ENCODE data around the gene ZGLP1. TPM values are rescaled to one million over a fixed set of nuclear protein-coding genes. Genes with fewer than 3 reads are reported as not detected.

Gene ZGLP1
- total RNA-seq, 2 experiments from 2014 or later: 0.85 to 2.0 TPM

DNA sequence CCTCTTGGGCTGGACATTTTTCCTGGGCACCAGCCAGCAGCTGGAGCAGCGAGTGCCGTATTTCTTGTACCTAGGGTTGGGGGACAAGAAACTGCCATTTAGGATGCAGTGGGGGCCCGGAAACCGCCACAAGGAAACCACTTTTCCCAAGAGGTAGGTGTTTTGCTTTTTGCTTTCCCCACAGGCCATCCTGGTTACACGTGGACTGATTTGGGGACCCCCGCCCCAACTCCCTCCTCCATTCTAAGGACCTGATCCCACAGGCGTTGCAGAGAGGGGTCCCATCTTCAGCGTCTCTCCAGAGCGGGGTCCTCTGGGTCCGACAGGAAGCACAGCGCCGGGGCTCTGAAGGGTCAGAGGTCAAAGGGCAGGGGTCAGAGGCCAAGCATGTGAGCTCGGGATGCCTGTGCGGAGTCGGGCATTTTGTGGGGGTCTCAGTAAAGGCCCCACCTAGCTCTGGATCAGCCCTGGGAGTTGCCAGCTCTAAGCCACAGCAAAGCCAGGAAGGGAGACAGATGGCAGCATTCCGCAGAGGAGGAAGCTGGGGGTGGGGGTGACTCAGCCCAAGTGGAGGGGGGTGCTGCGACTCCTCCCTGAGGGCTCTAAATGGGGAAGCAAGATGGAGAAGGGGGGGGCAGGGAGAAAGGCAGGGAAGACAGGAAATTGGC lies 4.3 kb downstream of the ZGLP1 start:
- no peak overlapping the region for H3K4me3 Mint-ChIP-seq
- DNase-seq: no peak
- H3K27ac Mint-ChIP-seq: no peak overlapping the region
- H3K9me3 Mint-ChIP-seq: no peaks in the 10 kb centered on the region
- peaks cover 7% of the 10 kb centered on the region for H3K4me1 Mint-ChIP-seq (ENCODE audit: low read depth)
- no peaks in the 10 kb centered on the region for H3K36me3 Mint-ChIP-seq
- intact Hi-C loops (cut with micrococcal nuclease): no loop called here
- CTCF ChIA-PET: interaction anchor here (0.6 to 1.3 kb wide), 3 partner anchors 46 to 173 kb away, joined by 3 to 5 read pairs (median 4); no protein-coding TSS in a partner anchor
- H3K27me3 Mint-ChIP-seq: no peaks in the 10 kb centered on the region
- POLR2A ChIA-PET: interaction anchor here (1.3 kb wide), 1 partner anchor 19 kb away, joined by 4 read pairs; no protein-coding TSS in a partner anchor

DNA sequence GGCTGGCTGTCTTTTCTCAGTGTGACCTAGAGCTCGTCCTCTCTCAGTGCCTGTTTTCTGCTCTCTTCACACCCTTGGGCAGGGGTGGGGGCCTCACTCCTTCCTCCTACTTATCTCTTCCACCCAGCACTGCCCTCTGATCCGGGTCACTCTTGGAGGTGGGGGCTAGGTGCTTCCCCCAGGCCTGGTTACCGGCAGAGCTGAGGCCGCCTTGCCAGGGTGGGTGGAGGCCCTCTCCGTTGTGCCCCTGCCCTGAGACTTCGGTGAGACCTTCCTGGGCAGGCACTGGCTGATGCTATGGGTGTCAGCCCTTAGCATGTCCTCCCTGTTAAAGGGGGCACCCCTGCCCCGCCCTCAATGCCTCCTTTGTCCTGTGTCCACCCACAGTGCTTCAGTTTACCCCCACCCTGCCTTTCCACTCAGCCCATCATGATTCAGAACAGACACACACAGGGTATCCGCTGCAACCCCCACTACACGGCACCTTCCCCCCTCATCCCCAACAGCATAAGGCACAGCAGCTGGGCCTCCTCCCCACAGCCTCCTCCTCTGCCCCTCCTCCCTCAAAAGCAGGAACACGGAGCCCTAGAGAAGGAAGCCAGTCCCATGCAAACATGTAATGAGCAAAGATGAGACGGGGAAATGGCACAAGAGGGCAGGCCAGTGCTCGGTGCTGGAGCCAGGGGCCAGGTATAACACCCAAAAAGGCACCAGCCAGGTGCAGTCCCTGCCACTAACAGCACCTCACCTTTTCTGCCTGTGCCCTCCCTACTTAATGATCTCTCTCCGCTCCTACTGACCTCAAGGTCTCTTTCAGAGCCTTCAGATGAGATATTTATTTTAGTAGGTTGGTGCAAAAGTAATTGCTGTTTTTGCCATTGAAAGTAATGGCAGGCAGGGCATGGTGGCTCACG lies 9.8 kb downstream of the ZGLP1 start:
- peaks cover 14% of the 10 kb centered on the region for H3K4me1 Mint-ChIP-seq (ENCODE audit: low read depth)
- intact Hi-C loops (cut with micrococcal nuclease): no loop called here
- H3K4me3 Mint-ChIP-seq: no peak overlapping the region
- H3K9me3 Mint-ChIP-seq: no peaks in the 10 kb centered on the region
- ChIA-PET POLR2A (no interaction called here), CTCF (interaction anchor here (1.2 kb wide), 1 partner anchor 12 kb away, joined by 5 read pairs; no protein-coding TSS in a partner anchor)
- DNase-seq: no peak
- H3K27ac Mint-ChIP-seq: no peak overlapping the region
- peaks cover 13% of the 10 kb centered on the region for H3K27me3 Mint-ChIP-seq
- no peaks in the 10 kb centered on the region for H3K36me3 Mint-ChIP-seq

DNA sequence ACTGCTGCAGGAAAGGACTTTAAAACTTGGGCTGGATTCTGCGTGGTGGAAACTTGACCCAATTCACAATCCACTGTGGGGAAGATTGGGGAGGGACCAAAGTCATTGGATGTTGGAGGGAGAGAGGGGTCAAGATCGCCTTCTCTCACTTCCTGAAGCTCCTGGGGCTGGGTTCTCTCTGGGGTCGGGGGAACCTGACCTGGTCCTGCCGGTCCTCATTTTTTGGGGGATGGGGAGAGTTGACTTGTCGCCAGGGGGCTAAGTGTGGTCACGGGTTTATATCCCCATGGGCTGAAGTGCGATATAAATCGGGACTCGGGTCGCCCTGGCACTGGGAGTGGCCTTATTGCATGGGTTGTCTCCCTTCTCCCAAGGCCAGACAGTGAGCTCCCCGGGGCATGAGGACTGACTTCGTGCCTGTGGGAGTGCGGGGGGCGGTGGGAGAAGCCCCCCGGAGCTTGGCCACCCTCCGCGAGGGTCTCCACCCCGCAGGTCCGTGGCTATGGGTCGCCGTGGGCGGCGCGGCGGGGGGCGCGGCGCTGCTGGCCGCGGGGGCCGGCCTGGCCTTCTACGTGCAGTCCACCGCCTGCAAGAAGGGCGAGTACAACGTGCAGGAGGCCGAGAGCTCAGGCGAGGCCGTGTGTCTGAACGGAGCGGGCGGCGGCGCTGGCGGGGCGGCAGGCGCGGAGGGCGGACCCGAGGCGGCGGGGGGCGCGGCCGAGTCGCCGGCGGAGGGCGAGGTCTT lies 13.6 kb downstream of the ZGLP1 start:
- Mint-ChIP-seq H3K4me1 (ENCODE audit: low read depth) (peaks cover 34% of the 10 kb centered on the region), H3K27me3 (peaks cover 47% of the 10 kb centered on the region), H3K4me3 (peak overlapping the region; percentile 70), H3K9me3 (no peaks in the 10 kb centered on the region), H3K27ac (no peak overlapping the region), H3K36me3 (peaks cover 2% of the 10 kb centered on the region)
- POLR2A ChIA-PET: interaction anchor here (0.5 kb wide), 1 partner anchor 22 kb away, joined by 6 read pairs; no protein-coding TSS in a partner anchor
- CTCF ChIA-PET: interaction anchor here (1.0 to 1.6 kb wide), 3 partner anchors 10 to 92 kb away, joined by 3 to 7 read pairs (median 6); partner anchors contain the start of gene ICAM4
- no peak for DNase-seq
- intact Hi-C loops (cut with micrococcal nuclease): no loop called here

DNA sequence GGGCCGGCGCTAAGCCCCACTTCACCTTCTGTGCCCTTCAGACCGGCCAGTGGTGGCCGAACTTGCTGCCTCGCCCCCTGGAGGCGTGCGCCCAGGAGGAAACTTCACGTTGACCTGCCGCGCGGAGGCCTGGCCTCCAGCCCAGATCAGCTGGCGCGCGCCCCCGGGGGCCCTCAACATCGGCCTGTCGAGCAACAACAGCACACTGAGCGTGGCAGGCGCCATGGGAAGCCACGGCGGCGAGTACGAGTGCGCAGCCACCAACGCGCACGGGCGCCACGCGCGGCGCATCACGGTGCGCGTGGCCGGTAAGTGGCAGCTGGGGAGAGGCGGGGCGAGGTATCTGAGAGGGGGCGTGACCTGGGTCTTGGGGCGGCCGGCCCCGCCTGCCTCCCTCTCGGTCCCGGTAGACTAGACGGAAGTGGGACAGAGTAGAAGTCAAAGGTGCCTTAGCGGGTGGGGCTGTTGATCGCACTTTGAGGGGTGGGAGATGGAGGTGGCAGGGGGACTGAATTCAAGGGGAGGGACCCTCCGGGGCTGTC lies 14.2 kb downstream of the ZGLP1 start:
- CTCF ChIA-PET: interaction anchor here (0.6 to 1.6 kb wide), 5 partner anchors 9 to 135 kb away, joined by 3 to 7 read pairs (median 3); partner anchors contain the start of gene ICAM4
- no peaks in the 10 kb centered on the region for H3K9me3 Mint-ChIP-seq
- DNase-seq: peak; percentile 72
- peaks cover 39% of the 10 kb centered on the region for H3K4me1 Mint-ChIP-seq (ENCODE audit: low read depth)
- no peak overlapping the region for H3K27ac Mint-ChIP-seq
- intact Hi-C loops (cut with micrococcal nuclease): no loop called here
- peak overlapping the region; percentile 70 for H3K4me3 Mint-ChIP-seq
- POLR2A ChIA-PET: interaction anchor here (0.5 kb wide), 1 partner anchor 21 kb away, joined by 6 read pairs; no protein-coding TSS in a partner anchor
- peaks cover 53% of the 10 kb centered on the region for H3K27me3 Mint-ChIP-seq
- peaks cover 2% of the 10 kb centered on the region for H3K36me3 Mint-ChIP-seq

DNA sequence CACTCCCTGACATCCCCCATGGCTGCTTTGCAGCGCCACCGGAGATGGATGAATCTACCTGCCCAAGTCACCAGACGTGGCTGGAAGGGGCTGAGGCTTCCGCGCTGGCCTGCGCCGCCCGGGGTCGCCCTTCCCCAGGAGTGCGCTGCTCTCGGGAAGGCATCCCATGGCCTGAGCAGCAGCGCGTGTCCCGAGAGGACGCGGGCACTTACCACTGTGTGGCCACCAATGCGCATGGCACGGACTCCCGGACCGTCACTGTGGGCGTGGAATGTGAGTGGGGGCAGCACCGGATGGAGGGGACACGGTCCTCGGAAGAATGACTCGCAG lies 15.3 kb downstream of the ZGLP1 start:
- H3K27ac Mint-ChIP-seq: no peak overlapping the region
- CTCF ChIA-PET: no interaction called here
- intact Hi-C loops (cut with micrococcal nuclease): loop anchor here (5.0 kb wide), 1 partner anchor 273 kb away; the partner anchor contains the start of genes CDKN2D and KRI1
- peaks cover 58% of the 10 kb centered on the region for H3K27me3 Mint-ChIP-seq
- no peak overlapping the region for H3K4me3 Mint-ChIP-seq
- no peaks in the 10 kb centered on the region for H3K9me3 Mint-ChIP-seq
- DNase-seq: peak; percentile 43
- H3K36me3 Mint-ChIP-seq: peaks cover 2% of the 10 kb centered on the region
- POLR2A ChIA-PET: no interaction called here
- H3K4me1 Mint-ChIP-seq (ENCODE audit: low read depth): peaks cover 45% of the 10 kb centered on the region

DNA sequence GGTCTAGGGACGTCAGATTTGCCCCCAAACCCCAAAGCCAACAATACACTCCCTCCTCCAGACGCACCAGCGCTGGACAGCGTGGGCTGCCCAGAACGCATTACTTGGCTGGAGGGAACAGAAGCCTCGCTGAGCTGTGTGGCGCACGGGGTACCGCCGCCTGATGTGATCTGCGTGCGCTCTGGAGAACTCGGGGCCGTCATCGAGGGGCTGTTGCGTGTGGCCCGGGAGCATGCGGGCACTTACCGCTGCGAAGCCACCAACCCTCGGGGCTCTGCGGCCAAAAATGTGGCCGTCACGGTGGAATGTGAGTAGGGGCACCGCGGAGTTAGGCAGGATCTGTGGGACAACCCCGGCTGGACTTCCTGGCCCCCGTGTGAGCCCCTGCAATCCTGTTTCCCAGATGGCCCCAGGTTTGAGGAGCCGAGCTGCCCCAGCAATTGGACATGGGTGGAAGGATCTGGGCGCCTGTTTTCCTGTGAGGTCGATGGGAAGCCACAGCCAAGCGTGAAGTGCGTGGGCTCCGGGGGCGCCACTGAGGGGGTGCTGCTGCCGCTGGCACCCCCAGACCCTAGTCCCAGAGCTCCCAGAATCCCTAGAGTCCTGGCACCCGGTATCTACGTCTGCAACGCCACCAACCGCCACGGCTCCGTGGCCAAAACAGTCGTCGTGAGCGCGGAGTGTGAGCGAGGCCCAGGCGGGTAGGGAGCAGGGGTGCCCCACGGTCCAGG lies 15.8 kb downstream of the ZGLP1 start:
- Mint-ChIP-seq H3K9me3 (no peaks in the 10 kb centered on the region), H3K4me1 (ENCODE audit: low read depth) (peaks cover 49% of the 10 kb centered on the region), H3K27me3 (peaks cover 63% of the 10 kb centered on the region), H3K4me3 (no peak overlapping the region), H3K27ac (no peak overlapping the region), H3K36me3 (peaks cover 2% of the 10 kb centered on the region)
- CTCF ChIA-PET: no interaction called here
- no peak for DNase-seq
- POLR2A ChIA-PET: no interaction called here
- intact Hi-C loops (cut with micrococcal nuclease): loop anchor here (5.0 kb wide), 1 partner anchor 273 kb away; the partner anchor contains the start of genes CDKN2D and KRI1

DNA sequence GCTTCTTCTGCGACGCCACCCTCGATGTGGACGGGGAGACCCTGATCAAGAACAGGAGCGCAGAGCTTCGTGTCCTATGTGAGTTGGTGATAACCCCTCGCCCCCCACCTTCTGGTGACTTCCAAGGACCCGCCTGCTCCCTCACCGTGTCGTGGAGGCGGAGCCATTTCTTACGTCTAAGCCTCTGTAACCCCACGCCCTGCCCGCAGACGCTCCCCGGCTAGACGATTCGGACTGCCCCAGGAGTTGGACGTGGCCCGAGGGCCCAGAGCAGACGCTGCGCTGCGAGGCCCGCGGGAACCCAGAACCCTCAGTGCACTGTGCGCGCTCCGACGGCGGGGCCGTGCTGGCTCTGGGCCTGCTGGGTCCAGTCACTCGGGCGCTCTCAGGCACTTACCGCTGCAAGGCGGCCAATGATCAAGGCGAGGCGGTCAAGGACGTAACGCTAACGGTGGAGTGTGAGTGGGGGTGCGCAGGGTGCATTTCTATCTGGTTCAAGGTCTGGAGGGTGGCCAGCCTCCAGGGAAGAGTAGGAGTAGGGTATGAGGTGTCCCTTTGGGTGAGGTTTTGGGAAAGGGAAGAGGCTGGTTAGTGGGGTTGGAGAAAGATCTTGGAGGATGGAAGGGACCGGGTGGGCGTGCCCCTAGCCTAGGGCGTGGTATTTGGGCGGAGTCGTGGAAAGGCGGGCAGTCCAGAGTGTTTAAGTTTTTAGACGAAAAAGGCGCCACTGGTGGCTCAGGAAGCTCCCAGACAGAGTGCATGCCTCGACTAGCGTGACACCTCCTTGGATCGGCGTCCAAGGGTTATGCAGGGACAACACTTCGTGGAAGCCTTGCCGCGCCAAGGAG lies 16.6 kb downstream of the ZGLP1 start:
- Mint-ChIP-seq H3K36me3 (peaks cover 2% of the 10 kb centered on the region), H3K27me3 (peaks cover 70% of the 10 kb centered on the region), H3K9me3 (no peaks in the 10 kb centered on the region), H3K4me1 (ENCODE audit: low read depth) (peaks cover 54% of the 10 kb centered on the region), H3K4me3 (peak overlapping the region; percentile 68), H3K27ac (peak overlapping the region; percentile 1)
- intact Hi-C loops (cut with micrococcal nuclease): loop anchor here (5.0 kb wide), 1 partner anchor 274 kb away; the partner anchor contains the start of genes CDKN2D and KRI1
- DNase-seq: no peak
- ChIA-PET CTCF (interaction anchor here (2.3 to 6.5 kb wide), 3 partner anchors 22 to 96 kb away, joined by 10 to 39 read pairs (median 16); partner anchors contain the start of gene ICAM1), POLR2A (interaction anchor here (1.7 kb wide), 1 partner anchor 88 kb away, joined by 6 read pairs; the partner anchor contains the start of gene TYK2)

DNA sequence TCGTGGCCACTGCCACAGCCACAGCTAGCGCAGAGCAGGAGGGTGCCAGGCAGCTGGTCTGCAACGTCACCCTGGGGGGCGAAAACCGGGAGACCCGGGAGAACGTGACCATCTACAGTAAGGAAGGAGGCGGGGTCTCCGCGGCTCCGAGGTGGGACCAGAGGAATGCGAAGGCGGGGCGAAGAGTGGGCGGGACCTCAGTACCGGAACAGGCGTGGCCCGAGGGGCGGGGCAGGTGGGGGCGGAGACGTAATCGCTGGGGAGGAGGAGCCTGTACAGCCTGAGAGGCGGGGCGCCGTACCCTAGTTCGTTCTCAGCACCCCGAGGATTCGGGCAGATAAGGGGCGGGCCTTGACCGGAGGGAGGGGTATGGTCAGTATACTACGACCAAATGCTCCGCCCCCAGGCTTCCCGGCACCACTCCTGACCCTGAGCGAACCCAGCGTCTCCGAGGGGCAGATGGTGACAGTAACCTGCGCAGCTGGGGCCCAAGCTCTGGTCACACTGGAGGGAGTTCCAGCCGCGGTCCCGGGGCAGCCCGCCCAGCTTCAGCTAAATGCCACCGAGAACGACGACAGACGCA lies 17.3 kb downstream of the ZGLP1 start:
- ChIA-PET CTCF (interaction anchor here (0.6 to 6.5 kb wide), 7 partner anchors 22 to 136 kb away, joined by 3 to 39 read pairs (median 8); partner anchors contain the start of gene ICAM1), POLR2A (interaction anchor here (0.9 to 1.7 kb wide), 3 partner anchors 21 to 88 kb away, joined by 3 to 7 read pairs (median 6); partner anchors contain the start of genes ICAM1 and TYK2)
- Mint-ChIP-seq H3K27ac (no peak overlapping the region), H3K9me3 (no peaks in the 10 kb centered on the region), H3K4me1 (ENCODE audit: low read depth) (peaks cover 61% of the 10 kb centered on the region), H3K27me3 (peaks cover 76% of the 10 kb centered on the region), H3K36me3 (peaks cover 2% of the 10 kb centered on the region), H3K4me3 (peak overlapping the region; percentile 68)
- DNase-seq: peak; percentile 87
- intact Hi-C loops (cut with micrococcal nuclease): loop anchor here (5.0 kb wide), 1 partner anchor 275 kb away; the partner anchor contains the start of genes CDKN2D and KRI1

DNA sequence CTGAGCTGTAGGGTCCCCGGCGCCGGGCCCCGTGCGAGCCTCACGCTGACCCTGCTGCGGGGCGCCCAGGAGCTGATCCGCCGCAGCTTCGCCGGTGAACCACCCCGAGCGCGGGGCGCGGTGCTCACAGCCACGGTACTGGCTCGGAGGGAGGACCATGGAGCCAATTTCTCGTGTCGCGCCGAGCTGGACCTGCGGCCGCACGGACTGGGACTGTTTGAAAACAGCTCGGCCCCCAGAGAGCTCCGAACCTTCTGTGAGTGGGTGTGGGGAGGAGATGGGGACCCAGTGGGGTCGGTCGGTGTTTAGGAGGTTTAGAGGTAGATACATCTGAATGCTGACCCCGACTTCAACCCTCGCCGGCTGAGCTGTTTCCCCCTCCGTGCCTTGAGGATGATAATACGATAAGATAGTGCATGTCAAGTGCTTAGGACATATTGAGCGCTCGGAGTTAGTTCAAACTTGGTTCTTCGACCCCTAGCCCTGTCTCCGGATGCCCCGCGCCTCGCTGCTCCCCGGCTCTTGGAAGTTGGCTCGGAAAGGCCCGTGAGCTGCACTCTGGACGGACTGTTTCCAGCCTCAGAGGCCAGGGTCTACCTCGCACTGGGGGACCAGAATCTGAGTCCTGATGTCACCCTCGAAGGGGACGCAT lies 17.9 kb downstream of the ZGLP1 start:
- ChIA-PET POLR2A (interaction anchor here (0.9 to 1.7 kb wide), 5 partner anchors 21 to 97 kb away, joined by 3 to 7 read pairs (median 4); partner anchors contain the start of genes ICAM1, RAVER1 and TYK2), CTCF (interaction anchor here (0.6 to 6.5 kb wide), 8 partner anchors 21 to 281 kb away, joined by 3 to 39 read pairs (median 6); partner anchors contain the start of gene ICAM1)
- Mint-ChIP-seq H3K27ac (no peak overlapping the region), H3K9me3 (no peaks in the 10 kb centered on the region), H3K27me3 (peaks cover 77% of the 10 kb centered on the region), H3K4me3 (peak overlapping the region; percentile 68), H3K4me1 (ENCODE audit: low read depth) (peaks cover 67% of the 10 kb centered on the region), H3K36me3 (peaks cover 2% of the 10 kb centered on the region)
- DNase-seq: no peak
- intact Hi-C loops (cut with micrococcal nuclease): loop anchor here (5.0 kb wide), 1 partner anchor 276 kb away; the partner anchor contains the start of genes CDKN2D and KRI1
